GM18907 (cell line): Measurements from ENCODE around the gene SPDL1.
"Not testable (repeated sequence)": the region's sequence is repeated elsewhere in the genome, so short reads cannot be mapped to it uniquely, and the experiment has no call there.

Experiments used
- ATAC-seq: cut with Tn5 transposase; IDR thresholded peaks from one replicate; pipeline ENCODE4 v1.9.1; 2021; ENCODE audit warnings: mild to moderate bottlenecking, moderate library complexity; ENCODE audit not compliant: unreplicated experiment

The SPDL1 gene

DNA sequence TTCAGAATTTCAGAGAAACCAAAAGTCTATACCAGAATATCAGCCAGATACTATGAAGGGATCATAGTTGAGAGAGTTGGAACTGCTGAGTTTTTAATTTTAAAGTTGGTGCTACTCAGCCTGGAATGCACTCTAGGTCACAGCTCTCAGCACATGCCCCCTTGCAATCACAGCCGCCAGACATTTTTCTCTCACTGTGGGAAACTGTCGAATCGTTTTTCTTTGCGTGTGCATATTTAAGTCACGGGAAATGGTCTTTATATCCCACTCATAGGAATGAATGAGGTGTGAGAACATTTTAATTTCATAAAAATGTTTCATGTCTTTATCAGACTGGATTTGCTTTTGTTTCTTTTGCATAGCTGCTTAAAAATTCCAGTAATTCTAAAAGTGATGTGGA, 12.2 kb upstream of the SPDL1 start:
- ATAC-seq = no peak

DNA sequence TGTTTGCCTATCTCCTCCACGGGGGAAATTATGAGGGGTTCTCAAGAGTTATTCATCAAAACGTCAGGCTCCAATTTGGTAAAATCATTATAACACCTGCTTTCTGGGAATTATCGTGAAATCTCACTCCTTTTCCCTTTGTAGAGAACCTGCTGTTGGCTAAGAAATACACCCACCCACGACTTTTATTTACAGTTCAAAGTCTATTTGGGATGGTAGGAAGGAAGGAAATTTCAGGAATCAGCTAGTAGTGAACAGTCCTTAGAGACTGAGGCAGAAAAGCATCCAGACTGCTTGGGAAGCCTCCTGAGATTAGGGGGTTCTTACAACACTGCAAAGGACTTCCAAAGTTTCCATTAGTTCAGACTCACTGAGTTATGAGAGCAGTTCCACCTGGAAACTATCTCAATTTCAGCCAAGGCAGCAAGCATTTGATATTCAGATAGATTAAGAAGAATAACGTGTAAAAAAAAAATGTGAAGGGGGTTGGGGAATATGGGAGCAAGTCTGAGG, 9.4 kb upstream of the SPDL1 start:
- no peak for ATAC-seq

DNA sequence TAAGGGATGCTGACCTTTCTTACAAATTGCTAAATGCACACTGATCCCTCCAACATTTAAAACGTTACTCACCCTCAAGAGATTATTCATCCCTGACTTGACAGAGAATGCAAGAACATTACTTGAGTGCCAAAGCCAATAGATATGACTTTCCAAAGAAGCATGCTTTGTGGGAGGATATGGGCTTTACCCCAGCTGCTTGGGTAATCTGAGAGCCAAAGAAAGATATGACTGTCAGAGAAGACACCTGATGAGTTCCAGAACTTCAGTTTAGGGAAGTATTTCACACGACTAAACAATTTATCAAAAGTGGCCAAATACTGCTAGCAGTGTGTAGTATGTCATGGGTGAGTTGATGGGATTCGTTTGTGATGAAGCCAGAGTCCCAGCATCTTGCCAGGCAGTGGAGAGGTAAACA, 7.4 kb upstream of the SPDL1 start:
- ATAC-seq = no peak

DNA sequence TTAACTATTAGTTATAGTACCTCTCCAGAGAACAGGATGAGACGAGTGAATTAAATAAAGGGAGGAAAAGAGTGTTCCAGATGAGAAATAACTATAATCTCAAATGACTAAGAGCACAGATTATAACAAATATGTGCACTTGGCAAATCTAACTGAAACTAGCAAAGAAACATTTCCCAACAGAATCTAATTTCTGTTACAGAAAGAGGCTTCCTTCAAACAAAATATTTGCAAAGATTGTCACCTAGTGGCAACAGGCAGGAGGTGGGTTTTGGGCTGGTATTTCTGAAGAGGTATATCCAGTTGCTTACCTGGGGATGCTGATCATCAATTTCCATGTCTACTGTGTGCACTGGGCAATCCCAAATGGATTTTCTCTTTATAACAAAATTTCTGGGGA, 5.6 kb upstream of the SPDL1 start:
- ATAC-seq = no peak

DNA sequence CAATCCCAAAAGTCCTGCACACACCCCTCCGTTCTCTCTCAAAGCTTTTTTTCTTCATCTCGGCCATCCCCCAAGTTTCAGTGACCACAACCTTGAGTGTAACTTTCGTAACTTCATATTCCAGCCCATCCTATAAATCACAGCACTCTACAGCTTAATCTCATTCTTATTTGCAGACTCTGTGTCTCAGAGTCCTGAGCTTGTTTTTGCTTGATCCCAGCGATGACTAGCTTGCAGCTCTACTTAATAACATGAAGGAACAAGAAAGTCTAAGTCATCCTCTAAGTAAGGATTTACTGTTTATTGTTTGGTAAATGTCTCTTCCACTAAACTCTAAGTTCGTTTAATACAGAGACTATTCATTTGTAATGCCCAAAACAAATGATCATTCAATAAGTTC, 2.6 kb upstream of the SPDL1 start:
- ATAC-seq = no peak

DNA sequence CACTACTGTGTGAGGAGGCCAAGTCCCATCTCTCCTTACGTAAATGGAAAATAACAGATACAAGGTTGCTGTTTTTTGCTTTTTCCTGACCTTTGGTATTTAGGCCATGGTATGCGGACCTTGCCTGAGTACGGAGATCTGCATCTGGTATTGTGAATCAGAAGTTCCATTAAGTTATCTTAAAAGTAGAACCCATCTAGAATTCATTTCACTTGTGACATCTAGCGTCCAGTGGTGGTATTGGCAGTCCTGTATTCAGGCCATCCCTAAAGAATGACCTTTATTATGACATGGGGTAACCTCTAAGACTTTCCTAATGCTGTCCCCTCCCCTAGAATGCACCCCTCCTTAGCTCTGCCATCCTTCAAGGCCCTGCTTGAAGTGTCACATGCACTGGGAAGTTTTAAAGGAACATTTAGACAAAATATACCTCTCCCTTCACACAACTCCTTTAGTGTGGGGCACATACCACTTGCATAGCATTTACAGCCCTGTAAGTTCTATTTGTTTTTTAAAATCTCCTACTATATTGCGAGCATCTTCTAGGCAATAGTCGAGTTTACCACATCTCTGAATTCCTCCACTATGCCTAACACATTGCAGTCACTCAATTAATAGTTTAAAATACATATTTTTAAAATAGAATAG, 1.9 kb upstream of the SPDL1 start:
- ATAC-seq = peak; percentile 39

DNA sequence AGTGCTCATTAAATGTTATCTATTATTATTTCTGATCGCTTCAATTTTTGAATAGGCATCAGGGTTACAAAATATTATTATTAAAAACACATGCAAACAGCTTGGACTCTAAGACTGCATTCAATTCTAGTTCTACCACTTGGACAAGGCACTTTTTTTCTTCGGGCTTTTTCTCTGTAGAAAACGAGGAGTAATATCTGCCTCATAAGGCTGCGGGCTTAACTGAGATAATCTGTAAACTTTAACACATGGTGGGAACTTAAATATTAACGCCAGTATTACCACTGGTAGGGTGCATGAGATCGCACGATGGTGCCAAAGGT, 511 bp upstream of the SPDL1 start:
- ATAC-seq = peak; percentile 55

DNA sequence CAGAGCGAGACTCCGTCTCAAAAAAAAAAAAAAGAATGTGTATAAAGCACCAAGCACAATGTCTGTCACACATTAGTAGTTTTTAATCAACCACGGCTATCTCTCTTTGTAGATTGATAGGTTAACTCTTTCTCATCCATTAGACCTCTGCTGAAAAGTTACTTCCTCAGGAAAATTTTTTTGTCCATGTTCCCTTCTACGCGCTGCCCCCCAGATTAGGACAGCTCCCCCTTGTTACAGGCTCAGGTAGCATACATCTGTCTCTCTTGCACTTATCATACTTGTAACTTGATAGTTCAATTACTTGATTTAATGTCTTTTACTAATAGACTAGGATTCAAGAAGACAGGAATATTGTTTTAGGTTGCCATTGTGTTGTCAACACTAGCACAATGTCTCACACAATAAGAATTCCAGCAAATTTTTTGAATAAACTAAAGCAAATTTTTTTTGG, 1.5 kb downstream of the SPDL1 start:
- ATAC-seq = no peak

DNA sequence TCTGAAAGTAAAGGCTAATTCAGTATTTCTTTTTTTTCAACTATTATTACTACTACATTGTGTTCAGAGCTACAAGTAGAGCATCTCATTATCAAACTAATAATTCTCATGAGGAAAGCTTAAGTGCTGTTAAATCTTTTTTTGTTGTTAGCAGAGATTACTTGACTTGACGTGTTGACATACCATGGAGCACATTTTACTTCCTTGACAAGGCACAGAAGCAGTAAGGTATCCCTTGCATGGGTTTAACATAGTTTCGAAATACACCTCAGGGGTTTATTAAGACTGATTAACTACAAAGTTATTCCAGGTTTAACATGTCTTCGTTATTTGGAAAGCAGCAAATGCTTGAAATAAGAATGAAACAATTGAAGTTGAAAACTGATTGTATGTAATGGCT, 7.0 kb downstream of the SPDL1 start:
- ATAC-seq = no peak

DNA sequence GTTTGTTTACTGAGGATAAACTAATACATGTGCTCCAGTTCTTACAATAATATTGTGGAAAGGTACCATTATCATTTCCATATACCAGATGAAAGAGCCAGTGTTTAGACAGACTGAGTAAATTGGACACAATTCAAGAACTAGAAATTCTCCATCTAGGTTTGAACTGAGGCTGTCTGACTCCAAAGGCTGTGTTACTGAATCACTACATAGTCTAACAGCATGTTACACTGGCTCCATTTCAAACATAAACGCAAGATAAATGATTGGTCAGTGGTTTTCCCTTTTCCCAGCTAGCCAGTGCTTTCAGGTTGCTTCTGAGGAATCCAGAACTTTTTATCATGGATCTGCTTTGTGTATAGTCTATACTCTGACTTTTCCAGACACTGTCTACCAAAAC, 8.1 kb downstream of the SPDL1 start:
- ATAC-seq = no peak

DNA sequence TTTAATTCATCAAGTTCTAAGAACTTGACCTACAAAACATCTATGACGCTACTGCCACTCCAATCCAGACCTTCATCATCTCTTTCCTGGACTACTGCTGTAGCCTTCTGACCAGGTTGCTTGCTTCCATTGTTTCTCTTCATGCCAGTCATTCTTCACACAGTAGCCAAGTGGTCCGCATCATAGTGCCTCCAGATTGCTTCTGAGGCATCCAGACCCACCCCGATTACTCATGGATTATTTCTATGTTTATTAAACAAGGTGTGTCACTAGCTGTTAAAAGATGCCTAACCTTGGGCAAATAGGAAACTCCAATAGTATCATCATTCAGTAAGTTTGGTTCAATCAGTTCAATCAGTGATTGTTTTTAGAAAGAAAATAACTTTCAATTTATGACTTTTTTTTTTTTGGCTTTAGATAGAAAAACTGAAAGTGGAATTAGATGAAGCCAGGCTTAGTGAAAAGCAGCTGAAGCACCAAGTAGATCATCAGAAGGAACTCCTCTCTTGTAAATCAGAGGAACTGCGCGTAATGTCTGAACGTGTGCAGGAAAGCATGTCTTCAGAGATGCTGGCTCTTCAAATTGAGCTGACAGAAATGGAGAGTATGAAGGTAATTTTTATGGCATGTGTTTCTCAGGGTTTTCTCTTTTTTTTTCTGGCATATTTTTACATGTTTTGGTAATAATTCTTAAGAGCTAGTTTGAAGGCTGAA, 9.5 kb downstream of the SPDL1 start:
- ATAC-seq = no peak

DNA sequence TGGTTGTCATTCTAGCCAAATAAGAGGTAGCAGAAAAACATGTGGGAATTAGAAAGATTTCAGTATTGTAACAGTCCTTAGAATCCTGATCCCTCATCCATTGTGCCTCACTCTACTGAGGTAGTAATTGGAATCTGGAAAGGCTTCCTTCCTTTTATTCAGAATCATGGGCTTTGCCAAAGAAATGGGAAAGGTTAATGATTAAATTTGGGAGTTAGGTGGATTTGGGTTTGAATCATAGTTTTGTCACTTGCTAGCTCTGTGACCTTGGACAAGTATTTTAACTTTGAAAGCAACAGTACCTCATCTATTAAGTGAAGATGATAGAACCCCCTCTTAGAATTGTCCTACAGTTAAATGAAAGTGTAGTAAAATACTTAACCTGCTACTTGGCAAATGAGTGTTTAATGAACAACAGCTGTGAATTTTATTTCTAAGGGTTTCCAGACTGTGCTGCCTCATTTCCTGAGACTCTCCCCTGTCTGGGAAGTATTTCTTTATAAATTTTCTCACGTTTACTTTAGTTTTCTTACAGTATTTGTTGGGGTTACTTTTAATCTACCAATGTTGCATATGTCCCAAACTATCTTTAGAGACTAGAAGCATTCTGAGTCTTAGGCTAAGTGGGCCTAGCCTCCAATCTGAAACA, 11.7 kb downstream of the SPDL1 start:
- ATAC-seq = no peak

DNA sequence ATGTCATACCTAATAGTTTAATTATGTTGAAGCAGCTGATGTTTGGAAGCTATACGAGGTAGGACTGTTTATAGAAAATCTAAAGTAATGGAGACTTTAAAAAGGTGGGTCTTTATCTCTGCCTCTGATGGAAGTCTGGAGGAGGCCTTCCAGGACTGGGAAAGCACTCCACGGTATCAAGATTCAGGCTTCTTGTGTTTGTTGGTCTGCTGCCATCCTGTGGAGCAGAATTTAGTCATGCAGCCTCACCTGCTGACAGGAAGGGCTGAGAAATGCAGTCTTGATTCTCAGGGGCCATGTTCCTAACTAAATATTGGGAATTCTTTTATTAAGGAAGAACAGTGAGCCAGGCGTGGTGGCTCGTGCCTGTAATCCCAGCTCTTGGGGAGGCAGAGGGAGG, 15.9 kb downstream of the SPDL1 start:
- ATAC-seq = no peak

DNA sequence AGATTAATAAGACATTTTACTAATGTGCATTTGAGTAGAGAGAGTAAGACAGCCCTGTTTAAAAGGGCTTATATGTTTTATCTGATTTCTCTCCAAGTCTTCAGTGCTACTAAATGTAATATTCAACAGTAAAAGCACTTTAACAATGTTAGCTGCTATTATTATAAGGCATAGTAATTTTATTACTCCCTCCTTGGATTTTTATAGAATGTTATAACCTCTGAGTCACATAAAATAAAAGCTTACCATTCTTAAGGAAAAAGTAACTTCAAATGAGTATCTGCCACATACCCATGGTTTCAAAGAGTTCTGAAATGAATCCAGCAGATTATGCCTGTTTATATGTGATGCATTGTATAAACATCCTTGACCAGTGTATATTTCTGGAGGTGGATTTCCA, 19.0 kb downstream of the SPDL1 start:
- ATAC-seq = no peak

DNA sequence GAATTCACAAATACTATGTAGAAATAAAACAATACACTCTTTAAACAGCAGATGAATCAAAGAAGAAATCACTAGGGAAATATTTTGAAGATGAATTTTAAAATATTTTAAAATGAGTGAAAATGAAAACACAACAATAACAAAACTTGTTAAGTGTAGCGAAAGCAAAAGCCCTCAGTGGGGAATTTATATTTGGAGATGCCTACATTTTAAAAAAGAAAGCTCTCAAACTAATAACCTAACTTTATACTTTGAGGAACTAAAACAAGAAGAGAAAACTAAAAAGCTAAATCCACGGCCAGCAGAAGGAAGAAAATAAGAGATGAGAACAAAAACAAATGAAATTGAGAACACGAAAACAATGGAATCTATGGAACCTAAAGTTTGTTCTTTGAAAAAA, 22.7 kb downstream of the SPDL1 start:
- no peak for ATAC-seq

DNA sequence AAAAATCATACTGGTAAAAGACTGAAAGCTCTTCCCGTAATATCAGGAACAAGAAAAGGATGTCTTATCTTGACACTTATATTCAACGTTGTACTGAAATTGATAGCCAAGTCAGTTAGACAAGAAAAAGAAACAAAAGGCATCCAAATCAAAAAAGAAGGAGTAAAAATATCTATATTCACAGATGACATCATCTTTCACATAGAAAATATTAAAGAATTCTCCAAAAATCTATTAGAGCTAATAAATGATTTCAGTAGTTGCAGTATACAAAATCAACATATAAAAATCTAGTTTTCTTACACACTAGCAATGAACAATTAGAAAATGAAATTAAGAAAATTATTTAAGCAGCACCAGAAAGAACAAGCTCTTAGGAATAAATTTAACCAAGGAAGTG, 24.3 kb downstream of the SPDL1 start:
- ATAC-seq = no peak

DNA sequence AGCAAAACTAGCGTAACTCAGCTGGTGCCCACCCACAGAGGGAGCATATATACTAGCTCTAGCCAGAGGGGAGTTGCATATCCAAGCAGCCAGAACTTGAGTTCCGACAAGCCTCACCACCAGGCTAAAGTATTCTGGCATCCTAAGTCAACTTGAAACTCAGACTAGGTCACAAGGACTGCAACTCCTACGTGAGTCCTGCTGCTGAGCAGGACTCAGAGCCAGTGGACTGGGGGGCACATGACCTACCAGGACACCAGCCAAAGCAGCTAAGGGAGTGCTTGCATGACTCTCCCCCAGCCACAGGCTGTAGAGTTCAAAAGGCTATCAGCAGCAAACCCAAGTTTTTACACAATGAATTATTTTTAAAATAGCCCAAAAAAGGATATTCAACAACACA, 26.1 kb downstream of the SPDL1 start:
- ATAC-seq = no peak

DNA sequence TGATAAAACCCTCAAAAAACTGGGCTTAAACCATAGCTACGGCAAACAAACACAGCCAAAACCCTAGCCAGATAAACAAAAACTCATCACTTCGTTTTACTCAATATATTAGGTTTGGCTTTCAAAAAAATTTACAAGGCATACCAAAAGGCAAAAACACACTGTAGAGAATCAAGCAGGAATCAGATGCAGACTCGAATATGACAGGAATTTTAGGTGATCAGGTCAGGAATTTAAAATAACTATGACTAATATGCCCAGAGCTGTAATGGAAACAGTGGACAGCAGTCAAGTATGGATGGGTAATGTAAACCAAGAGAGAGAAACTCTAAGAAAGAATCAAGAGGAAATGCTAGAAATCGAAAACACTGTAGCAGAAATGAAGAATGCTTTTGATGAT, 27.0 kb downstream of the SPDL1 start:
- no peak for ATAC-seq

DNA sequence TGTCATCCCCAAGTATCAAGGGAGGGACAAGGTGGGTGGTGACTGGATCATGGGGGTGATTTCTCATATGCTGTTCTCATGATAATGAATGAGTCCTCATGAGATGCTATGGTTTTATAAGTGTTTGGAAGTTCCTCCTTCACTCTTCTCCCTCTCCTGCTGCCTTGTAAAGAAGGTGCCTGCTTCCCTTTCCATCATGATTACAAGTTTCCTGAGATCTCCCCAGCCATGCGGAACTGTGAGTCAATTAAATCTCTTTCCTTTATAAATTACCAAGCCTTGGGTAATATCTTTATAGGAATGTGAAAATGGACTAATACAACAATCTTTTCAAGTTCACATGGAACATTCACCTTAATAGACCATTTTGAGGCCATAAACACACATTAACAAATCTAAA, 32.0 kb downstream of the SPDL1 start:
- no peak for ATAC-seq

DNA sequence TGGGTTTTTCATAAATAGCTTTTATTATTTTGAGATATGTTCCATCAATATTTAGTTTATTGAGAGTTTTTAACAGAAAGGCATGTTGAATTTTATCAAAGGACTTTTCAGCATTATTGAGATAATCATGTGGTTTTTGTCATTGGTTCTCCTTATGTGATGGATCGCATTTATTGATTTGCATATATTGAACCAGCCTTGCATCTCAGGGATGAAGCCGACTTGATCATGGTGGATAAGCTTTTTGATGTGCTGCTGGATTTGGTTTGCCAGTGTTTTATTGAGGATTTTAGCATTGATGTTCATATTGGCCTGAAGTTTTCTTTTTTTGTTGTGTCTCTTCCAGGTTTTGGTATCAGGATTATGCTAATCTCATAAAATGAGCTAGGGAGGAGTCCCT, 40.7 kb downstream of the SPDL1 start:
- ATAC-seq = not testable (repeated sequence)

DNA sequence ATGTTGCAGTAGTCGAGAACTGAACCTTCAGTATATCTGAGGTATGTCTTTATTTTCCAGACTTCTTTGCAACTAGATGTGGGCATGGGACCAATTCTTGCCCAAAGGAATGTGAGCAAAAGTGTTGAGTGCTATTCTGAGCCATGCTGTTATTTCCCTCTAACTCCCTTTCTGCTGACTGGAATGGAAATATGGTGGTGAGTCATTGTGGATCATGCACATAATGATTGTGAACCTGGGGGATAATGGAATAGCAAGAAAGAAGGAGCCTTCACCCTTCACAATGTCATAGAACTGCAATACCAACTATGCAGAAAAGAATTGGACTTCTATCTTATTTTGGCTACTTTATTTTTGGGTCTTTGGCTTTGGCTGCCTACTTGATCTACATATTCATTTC, 43.2 kb downstream of the SPDL1 start:
- no peak for ATAC-seq

DNA sequence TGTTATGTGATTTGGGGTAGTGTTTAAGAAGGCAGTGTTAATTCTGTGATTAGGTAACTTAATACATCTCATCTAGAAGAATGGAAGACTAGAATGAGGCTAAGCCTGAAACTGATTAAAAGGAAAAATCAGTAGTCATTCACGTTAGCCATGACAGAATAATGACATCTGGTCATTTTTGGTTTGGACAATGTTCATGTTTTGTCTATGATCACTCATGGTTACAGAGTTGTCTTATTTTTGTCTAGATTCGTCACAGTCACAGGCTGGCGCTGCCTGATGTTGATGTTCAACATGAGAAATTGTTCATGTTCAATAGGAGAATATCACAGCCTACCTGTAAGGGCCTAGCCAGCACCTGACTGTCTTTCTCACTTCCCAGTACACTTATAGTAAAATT, 44.0 kb downstream of the SPDL1 start:
- no peak for ATAC-seq
